Activated naive CD4-positive, alpha-beta T cell treated with Interleukin-2 at 50 U/mL for 16 hours (primary cell): Measurements from ENCODE around the gene RAB2B.

Experiments
- DNase-seq: peaks from one replicate; pipeline ENCODE4 v3.0.0-alpha.2; 2020

RAB2B gene

DNA sequence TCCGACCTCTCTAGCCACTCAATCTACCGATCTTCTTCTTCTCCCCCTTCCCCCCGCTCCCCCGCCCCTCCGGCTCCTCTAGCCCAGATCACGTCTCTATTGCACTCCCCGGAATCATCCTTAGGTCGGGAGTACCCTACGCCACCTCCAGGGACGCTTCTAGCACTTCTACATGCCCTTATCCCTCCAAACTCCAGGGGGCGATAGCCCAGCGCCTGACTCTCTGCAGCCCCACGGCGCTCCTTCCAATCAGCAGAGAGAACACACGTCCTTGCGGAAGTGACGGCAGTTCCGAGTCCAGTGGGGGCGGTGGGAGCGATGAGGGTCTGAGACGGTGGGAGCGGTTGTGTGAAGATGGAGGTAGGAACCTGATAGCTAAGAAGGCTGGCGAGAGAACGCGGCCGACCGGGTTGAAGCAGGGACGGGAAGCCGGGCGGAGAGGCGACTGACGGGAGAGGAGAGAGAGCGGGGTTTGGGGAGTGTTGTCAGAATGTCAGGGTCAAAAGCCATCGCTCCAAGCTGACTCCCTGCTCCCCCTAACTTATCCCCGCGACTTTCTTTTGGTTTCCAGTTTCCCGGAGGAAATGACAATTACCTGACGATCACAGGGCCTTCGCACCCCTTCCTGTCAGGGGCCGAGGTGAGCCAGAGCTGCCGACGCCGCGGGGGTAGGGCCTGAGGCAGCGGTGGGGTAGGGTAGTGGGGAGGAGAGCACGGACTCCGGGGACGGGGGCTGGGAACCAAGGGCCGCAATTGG, at the start of gene RAB2B, which contains the start of gene TOX4:
RAB2B (minus strand) TSS at position 35 of the 757 bp plus-strand sequence. CDS start 87 bp downstream, outside the sequence.
TOX4 (plus strand) TSS at position 271 of the 757 bp plus-strand sequence; CDS start at position 355, 84 bp downstream.
- peak; percentile 96 for DNase-seq

DNA sequence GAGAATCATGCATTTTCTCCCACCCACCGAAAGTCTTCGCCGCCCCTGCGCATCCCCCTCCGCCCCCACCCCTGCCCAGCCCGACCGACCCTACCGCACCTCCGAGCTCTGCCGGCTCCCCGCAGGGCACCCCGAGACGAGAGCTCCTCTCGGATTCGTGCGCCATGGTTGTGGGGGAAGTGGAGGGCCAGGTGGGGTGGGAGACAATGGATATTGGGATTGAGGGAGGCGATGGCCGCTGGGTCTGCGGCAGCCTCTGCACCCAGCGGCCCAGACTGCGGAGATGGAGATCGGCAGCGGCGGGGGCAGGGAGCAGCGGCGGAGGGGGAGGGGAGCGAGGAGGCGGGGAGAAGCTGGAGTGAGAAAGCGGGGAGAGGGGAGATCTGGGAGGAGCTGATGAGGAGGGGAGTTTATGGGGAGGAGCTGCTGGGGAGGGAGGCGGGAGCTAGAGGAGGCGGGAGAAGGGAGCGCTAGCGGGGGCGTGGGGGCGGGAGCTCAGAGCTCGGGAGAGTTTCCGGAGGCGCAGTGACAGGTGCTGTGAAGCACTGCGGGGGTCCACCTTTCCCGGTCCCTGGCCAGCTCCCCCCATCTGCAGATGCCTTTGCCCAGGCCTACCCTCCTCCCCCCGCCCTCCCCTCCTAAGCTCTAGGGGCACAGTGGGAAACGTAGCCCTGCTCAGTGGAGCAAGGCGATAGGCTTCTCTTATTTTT, 49.4 kb upstream of the RAB2B start, which contains the start of gene SALL2:
SALL2 (minus strand) TSS at position 385 of the 710 bp plus-strand sequence; CDS start at position 166, 219 bp downstream.
- DNase-seq: peak; percentile 69

DNA sequence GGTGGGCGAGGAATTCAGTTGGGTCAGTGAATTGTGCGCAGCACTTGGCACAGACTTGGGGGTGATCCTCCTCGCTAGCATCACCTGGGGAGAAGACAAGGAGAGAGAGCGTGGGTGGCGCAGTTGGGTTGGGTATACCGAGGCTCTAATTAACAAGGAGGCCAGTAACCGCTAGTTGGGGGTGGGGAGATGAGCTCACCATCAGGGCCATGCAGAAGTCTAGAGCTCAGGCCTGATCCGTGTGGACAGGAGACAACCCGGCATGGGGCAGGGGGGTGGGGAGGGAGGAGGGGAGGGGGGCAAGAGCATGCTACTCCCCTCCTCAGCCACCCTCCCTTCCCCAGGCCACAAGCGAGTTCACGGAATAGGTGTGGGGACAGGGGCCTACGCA, 48.8 kb upstream of the RAB2B start:
- DNase-seq: no peak

GRCh38 chr14:21524575-21525490, 48.1 kb upstream of the RAB2B start:
- no peak for DNase-seq

- no peak for DNase-seq
These were observed 46.4 kb upstream of the RAB2B start for GRCh38 chr14:21523203-21523602.

- no peak for DNase-seq
These were observed 44.7 kb upstream of the RAB2B start for GRCh38 chr14:21521501-21521900.

DNA sequence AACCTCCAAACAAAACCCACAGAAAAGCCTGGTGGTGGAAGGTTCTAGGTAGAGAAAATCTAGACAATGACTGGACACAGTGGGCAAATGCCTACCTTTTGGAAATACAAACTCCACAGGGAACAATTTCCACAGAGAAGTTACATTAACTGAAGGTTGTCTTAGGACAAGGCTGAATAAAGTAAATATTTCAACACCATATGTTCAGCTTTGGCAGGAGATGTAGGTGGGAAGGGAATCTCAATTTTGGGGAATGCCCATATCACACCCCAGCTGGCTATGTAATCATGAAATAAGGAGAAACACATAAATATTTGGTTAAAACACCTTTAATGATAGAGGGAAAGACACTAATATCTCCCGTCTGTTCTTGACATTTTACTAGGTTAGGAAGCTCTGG, 44.0 kb upstream of the RAB2B start:
- DNase-seq: no peak

GRCh38 chr14:21518725-21519124, 42.0 kb upstream of the RAB2B start:
- DNase-seq: no peak

GRCh38 chr14:21514341-21514740, 37.6 kb upstream of the RAB2B start:
- DNase-seq: no peak

DNA sequence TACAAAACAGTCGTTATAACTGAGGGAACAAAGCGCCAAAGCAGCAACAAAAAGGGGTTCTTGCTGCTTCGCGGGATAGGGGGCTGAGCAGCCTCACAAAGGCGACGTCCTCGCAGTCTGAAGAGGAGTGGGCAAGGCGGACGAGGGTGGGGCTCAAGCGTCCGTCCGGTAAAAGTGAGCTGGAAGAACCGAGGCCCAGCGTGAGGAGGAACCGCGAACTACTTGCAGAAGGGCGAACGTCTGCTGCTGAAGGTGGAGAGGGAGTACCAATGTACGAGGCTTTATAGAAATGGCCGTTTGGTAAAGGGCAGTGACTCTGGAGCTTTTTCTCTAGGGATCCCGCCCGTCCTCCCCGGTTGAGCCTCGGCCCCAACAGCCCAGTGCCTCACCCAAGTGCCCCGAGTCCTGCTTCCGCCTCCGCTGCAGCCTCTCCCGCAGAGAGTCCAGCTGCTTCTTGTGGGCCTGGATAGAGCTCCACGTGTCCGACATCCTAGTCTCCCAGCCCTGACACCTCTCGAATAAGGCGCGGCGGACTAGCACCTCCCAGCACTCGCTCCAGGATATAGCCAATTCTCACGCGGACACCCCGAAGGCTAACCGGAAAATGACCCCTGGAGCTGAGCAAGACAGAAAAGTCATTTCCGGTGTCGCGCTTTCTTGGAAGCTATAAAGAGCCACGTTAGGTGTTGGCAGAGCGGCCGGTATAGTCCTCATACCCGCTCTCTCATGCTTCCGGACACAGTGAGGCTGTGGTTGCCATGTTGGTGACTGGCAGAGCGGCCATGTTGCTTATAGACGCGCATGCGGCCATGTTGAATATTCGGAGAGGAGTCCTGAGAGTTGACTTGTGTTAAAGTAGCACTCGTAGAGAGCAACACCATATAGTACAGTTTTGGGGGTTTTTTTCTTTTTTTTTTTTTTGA, 34.2 kb upstream of the RAB2B start, which contains the start of gene METTL3:
METTL3 (minus strand) TSS at position 606 of the 923 bp plus-strand sequence; CDS start at position 489, 117 bp downstream.
- peak; percentile 95 for DNase-seq

GRCh38 chr14:21509432-21510143, 32.8 kb upstream of the RAB2B start:
- no peak for DNase-seq

DNA sequence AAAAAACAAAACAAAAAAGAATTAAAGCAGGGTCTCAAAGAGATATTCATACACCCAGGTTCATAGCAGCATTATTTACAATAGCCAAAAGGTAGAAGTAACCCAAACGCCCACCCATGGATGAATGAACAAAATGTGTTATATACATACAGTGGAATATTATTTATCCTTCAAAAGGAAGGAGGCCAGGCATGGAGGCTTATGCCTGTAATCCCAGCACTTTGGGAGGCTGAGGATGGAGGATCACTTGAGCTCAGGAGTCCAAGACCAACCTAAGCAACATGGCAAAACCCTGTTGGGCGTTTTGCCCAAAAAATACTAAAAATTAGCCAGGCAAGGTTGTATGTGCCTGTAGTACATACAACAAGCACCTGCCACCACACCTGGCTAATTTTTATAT, 29.8 kb upstream of the RAB2B start:
- no peak for DNase-seq

GRCh38 chr14:21505012-21505553, 28.3 kb upstream of the RAB2B start:
- peak; percentile 36 for DNase-seq

DNA sequence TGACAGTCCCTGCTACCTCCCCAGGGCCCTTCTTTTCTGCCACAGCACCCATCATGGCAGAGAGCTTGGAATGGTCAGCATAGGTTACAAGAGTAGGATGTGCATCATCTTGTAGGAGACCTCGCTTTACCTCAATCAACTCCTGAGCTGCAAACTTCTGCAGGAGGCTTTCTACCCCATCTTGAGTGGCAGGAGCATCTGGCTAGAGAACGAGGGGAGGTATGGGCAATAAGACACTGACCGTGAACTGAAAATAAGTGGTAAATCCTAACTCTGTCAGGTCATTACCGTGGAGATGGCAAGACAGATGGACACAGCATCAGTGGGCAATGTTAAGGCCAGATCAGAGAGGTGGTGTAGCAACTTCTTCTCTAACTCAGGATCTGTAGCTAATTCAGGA, 26.6 kb upstream of the RAB2B start:
- no peak for DNase-seq

DNA sequence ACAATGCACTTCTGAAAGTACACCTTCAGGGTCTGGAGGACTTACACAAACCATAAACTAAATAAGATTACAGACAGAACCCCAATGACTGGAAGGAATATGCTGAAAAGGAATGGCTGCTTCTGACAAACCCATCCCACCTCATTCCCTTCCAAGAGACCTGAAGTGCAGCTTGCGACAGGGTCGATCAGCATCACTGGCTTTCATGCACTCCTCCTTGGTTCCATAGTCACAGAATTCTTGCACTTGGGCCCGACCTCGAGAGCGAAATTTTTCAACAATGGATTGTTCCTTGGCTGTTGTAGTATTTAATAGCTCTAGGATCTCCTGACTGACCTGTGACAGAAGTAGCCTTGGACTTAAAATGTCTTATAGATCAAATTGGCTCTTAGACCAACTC, 24.8 kb upstream of the RAB2B start:
- DNase-seq: no peak

- DNase-seq: no peak
These were observed 22.1 kb upstream of the RAB2B start for GRCh38 chr14:21498540-21499526.

GRCh38 chr14:21496453-21496852, 19.7 kb upstream of the RAB2B start:
- no peak for DNase-seq

GRCh38 chr14:21494902-21495762, 18.4 kb upstream of the RAB2B start:
- DNase-seq: no peak
